Cerebellar nuclear complex (tissue), 1 donor: ENCODE measurements around the gene OR6C65.
"Not testable (repeated sequence)": the region's sequence is repeated elsewhere in the genome, so short reads cannot be mapped to it uniquely, and the experiment has no call there.

ENCODE experiments used
- DNase-seq, 2 experiments: peaks; one replicate each; lab custom pipeline; 2025; lab: John Stamatoyannopoulos, UW

OR6C65 gene

GRCh38 chr12:55400229-55400628 is at the start of gene OR6C65:
OR6C65 (plus strand) TSS chr12:55400529; CDS start chr12:55400529, 0 bp downstream.
- no peak for DNase-seq

DNA sequence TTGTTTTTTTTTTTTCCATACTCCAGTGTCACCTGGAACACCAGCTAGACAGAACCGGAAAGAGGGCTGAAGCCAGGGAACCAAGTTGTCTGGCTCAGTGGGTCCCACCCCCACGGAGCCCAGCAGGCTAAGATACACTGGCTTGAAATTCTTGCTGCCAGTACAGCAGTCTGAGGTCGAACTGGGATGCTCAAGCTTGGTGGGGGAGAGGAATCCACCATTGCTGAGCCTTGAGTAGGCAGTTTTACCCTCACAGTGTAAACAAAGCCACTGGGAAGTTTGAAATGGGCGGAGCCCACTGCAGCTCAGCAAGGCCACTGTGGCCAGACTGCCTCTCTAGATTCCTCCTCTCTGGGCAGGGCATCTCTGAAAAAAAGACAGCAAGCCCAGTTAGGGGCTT is 45.0 kb upstream of the OR6C65 start:
- not testable (repeated sequence) for DNase-seq

DNA sequence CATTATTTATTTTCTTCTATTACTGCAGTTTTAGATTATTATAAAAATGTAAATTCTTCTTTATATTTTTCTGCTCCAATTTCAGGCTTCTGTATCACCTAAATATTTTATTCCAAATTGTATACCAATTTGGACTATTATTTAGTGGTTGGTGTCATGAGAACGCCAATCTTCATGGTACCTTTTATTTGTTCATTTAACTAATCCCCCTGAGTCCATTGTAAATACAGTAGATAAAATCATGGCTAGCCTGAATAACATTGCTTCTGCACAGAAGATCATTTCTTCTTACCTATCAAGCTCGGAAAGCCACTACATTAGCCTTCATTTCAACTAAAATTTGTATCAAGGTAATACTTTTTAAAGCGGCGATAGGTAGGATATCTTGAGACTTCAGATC is 37.7 kb upstream of the OR6C65 start, which contains the start of gene OR6C75:
Gene OR6C75, plus strand, starts transcription at position 301 of the 400 bp plus-strand sequence. CDS start 2,136 bp downstream, outside the sequence.
- no peak for DNase-seq

- no peak for DNase-seq
Observed at GRCh38 chr12:55365086-55365485, 35.2 kb upstream of the OR6C65 start.

GRCh38 chr12:55372521-55372920 is 27.8 kb upstream of the OR6C65 start:
- no peak for DNase-seq

GRCh38 chr12:55385891-55386290 is 14.4 kb upstream of the OR6C65 start:
- no peak for DNase-seq

DNA sequence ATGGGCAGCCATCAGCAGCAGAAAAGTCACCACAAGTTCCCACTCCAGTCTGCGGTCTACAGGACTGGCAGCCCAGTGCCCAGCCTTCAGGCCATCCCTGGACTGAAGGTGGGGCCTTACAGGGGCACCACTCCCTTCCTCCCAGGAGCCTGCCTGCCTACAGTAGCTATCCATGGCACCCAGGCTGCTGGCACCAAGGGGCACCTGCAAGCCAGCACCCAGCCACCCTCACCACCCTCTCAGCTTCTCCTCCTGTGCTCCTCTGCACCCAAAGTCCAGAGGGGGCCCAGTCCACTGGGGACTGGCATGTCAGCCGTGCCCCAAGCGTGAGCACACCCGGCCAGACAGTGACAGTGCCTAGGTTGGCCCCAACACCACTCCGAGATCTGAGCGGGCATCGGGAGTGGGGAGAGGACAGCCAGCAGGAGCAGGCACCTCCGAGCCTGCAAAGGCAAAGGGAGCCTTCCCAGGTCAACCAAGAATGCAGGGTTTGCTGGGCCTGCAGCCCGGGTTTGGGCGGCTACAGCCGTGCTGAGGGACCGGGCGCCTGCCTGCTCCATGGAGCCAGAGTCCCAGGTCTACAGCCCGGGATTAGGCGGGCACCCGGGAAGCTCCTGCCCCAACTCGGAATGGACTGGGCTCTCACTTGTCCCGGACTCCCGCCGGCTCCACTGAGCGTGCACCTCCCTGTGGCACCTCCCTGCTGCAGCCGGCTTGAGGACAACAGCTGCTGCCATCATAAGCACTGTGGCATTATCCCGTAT is 8.1 kb upstream of the OR6C65 start:
- DNase-seq, result no peak

DNA sequence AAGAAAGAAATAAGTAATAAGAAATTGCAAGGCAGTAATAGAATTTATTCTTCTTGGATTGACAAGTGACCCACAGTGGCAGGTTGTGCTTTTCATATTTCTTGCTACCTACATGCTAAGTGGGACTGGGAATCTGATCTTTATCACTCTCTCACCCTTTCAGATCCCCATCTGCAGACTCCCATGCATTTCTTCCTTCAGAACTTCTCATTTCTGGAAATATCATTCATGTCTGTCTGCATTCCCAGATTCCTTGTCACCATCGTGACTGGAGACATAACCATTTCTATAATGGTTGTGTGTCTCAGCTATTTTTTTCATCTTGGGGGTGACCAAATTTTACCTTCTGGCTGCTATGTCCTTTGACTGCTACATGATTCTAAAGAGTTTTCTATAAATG is 4.0 kb upstream of the OR6C65 start:
- DNase-seq, result no peak

GRCh38 chr12:55407866-55408265 is 7.5 kb downstream of the OR6C65 start:
- no peak for DNase-seq

DNA sequence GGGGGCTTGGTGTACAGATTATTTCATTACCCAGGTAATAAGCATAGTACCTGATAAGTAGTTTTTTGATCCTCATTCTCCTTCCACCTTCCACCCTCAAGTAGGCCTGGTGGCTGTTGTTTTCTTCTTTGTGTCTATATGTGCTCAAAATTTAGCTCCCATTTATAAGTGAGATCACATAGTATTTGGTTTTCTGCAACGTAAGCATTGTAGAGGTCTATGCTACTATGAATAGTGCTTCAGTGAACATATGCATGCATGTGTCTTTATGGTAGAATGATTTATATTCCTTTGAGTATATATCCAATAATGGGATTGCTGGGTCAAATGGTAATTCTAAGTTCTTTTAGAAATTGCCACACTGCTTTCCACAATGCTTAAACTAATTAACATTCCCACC is 8.8 kb downstream of the OR6C65 start:
- not testable (repeated sequence) for DNase-seq

DNA sequence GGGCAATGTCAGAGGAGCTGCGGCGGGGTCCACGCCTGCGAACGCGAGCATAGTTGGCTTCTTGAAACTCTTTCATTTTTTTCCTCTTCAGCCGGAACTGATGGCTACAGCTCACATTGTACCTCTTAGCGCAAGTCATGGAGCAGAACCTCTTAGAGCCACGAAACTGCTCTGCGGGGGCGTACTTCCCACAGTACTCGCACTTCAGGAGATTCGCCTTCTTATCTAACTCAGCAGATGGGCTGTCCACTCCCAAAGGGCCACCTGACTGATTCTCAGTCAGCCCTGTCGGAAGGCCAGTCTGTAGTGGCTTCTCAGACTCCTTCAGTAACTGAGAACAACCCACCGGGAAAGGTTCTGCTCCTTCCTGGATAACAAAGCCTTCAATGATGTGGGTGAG is 11.8 kb downstream of the OR6C65 start:
- DNase-seq, result not testable (repeated sequence)

DNA sequence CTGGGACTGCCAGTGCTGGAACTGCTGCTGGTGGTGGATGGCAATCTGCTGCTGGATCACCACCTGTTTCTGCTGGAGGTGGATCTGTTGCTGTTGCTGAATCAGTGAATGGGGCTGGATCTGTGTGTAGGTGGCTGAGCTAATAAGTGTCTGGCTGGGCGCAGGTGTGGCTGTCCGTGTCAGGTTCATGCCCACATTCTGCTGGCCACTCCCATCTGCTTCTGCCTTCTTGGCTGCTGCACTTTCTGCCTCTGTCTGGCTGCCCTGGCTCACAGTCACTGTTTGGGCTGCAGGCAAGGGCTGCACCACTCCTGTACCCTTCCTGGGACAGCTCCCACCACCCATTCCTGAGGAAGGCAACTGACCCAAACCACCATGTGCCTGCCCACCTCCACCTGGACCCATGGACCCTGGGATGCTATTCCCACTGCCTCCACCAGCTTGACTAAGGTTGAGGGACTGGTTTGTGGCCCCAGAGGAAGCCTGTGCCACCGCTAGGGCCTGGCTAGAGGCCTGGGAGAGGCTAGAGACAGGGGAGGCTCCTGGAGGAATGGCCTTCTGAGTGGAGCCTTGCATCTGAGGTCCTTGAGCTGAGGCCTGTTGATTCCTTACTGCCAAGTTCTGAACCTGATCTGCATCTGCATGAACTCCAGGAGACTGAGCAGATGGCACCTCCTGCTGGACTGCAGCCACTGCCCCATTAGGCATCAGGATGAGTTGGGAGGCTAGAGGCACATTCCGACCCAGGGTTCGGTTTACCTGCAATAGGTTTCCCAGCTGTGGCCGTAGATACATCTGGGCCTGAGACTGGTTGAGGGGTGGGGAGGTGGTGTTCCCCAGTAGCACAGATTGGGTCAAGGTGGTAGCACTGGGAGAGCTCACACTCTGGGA is 13.4 kb downstream of the OR6C65 start:
- DNase-seq, result not testable (repeated sequence)

- not testable (repeated sequence) for DNase-seq
Observed at GRCh38 chr12:55414396-55414823, 14.1 kb downstream of the OR6C65 start.

GRCh38 chr12:55414889-55415288 is 14.6 kb downstream of the OR6C65 start:
- DNase-seq, result not testable (repeated sequence)

DNA sequence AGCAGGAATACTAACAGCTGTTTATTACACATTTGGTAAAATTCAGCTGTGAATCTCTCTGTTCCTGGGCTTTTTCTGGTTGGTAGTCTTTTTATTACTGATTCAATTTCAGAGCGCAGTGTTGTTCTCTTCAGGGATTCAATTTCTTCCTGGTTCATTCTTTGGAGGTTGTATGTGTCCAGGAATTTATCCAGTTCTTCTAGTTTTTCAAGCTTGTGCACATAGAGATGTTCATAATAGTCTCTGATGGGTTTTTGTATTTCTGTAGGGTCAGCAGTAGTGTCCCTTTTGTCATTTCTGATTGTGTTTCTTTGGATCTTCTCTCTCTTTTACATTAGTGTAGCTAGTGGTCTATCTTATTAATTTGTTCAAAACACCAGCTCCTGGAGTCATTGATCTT is 16.6 kb downstream of the OR6C65 start:
- DNase-seq, result no peak

GRCh38 chr12:55420307-55420962 is 20.1 kb downstream of the OR6C65 start:
- DNase-seq, result no peak

GRCh38 chr12:55425954-55426353 is 25.6 kb downstream of the OR6C65 start, which contains the start of gene OR6C76:
OR6C76 (plus strand) TSS chr12:55426254; CDS start chr12:55426254, 0 bp downstream.
- no peak for DNase-seq

DNA sequence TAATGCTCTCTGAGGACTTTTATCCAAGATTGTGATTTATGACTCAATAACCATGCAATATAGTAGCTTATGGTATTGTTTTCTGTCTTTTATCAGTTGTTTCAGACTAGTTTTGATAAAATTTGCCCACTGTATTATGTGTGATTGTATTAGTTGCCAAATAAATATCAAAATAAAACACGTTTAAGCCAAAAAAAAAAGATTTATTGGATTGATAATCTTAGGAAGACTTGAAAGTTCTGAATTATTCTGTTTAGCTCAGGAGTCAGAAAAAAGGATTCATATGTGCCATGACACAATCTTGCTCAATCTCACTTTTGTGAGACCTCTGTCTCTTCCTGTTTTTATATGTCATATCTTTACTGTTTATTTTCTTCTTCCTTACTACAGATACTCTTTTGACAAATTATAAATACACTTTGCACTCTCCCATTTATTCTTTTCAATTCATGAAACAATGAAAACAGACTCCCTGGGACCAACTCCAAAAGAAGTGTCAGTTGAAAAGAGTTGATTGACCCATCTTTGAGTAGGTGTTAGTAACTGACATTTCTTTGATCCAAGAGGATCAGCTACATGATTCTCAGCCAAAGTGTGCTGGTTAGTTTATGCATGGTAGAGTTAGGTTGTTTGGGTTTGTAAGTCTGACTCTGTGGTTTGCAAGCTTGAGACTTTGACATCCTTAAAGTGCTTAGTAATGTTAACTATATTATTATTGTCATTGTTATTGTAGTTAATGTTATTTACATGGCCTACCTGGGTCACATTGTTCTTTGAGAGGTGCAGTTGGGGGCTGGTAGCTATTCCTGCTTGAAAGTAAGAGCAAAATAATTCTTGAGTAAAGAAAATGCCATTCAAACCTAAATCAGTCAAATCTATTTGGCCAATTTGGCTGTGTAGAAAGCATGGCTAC is 28.3 kb downstream of the OR6C65 start:
- no peak for DNase-seq

DNA sequence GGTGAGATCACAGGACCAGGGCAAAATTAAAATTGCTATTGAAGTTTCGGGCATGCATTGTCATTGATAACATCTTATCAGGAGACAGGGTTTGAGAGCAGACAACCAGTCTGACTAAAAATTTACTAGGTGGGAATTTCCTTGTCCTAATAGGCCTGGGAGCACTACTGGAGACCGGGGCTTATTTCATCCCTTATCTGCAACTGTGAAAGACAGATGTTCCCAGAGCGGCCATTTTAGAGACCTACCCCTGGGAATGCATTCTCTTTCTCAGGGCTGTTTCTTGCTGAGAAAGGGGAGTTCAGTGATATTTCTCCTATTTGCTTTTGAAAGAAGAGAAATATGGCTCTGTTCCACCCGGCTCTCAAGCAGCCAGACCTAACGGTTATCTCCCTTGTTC is 40.9 kb downstream of the OR6C65 start:
- not testable (repeated sequence) for DNase-seq

GRCh38 chr12:55443776-55444175 is 43.4 kb downstream of the OR6C65 start, which contains the start of gene OR6C2:
OR6C2 (plus strand) TSS chr12:55444076; CDS start chr12:55452214, 8,138 bp downstream.
- no peak for DNase-seq

DNA sequence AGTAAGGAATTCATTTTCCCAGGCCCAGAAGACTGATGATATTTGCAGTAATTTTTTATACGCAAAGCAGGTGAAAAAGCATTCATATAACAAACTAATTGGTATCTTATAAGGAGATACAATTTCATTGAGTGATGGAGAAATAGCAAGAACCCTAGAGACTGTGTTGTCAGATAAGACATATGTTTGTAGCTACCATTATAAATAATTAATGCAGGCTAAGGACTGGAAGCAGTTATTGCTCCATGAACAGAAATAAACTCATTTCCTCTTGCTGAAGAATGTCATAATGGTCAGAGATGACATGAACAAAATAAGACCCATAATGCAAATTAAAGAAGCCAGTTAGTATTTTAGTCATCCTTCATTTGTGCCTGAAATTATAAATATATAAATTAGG is 45.0 kb downstream of the OR6C65 start:
- no peak for DNase-seq
